Measurements from ENCODE around the gene RFC5.

DNA sequence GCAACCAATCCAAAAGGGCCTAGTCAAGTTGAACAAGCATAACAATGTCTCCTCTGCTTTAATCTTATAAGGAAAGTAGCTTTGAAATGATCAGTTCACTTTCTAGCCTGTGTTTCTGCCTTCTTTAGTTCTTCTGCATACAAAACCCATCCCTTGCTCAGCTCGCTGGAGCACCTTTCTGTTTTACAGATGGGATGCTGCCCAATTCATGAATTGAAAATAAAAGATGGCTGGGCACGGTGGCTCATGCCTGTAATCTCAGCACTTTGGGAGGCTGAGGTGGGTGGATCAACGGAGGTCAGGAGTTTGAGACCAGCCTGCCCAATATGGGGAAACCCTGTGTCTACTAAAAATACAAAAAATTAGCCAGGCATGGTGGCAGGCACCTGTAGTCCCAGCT, 4.5 kb upstream of the RFC5 start:
- TF ChIP-seq CTCF (IDR thresholded peaks at IDR 0.05): no peak
- no peak for TF ChIP-seq POLR2A (IDR thresholded peaks at IDR 0.05)
- no peak for TF ChIP-seq POLR2AphosphoS5 (IDR thresholded peaks at IDR 0.05)
